ENCODE results near the gene PLA2G4D. TPM values are rescaled to one million over a fixed set of nuclear protein-coding genes. Genes with fewer than 3 reads are reported as not detected.

The PLA2G4D gene
- total RNA-seq, 1 donor: not detected

DNA sequence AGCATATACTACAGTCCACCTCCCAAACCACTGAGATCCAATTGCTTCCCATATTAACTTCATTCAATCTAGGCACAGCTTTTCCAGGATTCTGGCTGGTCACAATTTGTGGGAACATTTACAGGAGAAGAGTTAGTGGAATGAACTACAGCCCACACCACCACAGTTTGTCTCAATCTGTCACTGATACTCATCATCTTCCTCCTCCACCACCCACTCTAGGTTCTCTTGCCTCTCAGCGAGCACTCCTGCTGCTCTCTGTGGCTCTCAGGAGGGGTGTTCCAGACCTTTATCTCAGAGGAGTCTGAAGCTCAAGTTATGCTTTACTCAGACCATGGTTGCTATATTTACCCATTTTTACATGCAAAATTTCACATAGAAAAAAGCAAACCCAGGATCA is 25.9 kb upstream of the PLA2G4D start:
- Histone ChIP-seq H2AFZ (ENCODE audit: low read length) (no peak overlapping the region), H3K27me3 (ENCODE audit: insufficient read depth, low read length) (peaks cover 43% of the 10 kb centered on the region), H3K4me2 (ENCODE audit: insufficient read depth, low read length) (no peak overlapping the region), H3K36me3 (ENCODE audit: insufficient read depth, low read length) (no peaks in the 10 kb centered on the region), H3K27ac (ENCODE audit: low read depth, low read length) (no peak overlapping the region), H3K9me3 (ENCODE audit: low read depth, low read length) (peaks cover 4% of the 10 kb centered on the region), H3K79me2 (ENCODE audit: insufficient read depth, low read length) (no peaks in the 10 kb centered on the region), H4K20me1 (ENCODE audit: insufficient read depth, low read length) (no peaks in the 10 kb centered on the region), H3K4me3 (ENCODE audit: insufficient read depth, low read length) (no peak overlapping the region), H3K4me1 (ENCODE audit: insufficient read depth, low read length) (no peaks in the 10 kb centered on the region)
- no peak for DNase-seq (ENCODE audit: insufficient read length, low spot score, missing footprints)
- TF ChIP-seq, protein P1, sequence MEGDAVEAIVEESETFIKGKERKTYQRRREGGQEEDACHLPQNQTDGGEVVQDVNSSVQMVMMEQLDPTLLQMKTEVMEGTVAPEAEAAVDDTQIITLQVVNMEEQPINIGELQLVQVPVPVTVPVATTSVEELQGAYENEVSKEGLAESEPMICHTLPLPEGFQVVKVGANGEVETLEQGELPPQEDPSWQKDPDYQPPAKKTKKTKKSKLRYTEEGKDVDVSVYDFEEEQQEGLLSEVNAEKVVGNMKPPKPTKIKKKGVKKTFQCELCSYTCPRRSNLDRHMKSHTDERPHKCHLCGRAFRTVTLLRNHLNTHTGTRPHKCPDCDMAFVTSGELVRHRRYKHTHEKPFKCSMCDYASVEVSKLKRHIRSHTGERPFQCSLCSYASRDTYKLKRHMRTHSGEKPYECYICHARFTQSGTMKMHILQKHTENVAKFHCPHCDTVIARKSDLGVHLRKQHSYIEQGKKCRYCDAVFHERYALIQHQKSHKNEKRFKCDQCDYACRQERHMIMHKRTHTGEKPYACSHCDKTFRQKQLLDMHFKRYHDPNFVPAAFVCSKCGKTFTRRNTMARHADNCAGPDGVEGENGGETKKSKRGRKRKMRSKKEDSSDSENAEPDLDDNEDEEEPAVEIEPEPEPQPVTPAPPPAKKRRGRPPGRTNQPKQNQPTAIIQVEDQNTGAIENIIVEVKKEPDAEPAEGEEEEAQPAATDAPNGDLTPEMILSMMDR (IDR thresholded peaks at IDR 0.05; ENCODE audit: extremely low read depth, low read depth, low read length): no peak

DNA sequence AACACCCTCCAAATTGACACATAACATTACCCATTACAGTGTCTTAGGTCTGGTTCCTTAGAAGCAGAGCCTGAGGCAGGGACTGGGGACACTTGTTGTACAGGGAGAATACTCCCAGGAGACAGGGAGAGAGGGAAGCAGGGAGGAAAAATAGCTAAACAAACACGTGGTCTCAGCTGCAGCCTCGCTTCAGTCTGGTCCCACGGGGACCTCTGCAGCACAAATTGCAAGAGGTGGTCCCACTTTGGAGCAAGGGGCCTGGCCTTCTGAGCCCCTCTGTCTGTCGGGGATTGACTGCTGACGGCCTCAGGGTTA is 25.0 kb upstream of the PLA2G4D start:
- Histone ChIP-seq H3K27me3 (ENCODE audit: insufficient read depth, low read length) (peaks cover 45% of the 10 kb centered on the region), H3K9me3 (ENCODE audit: low read depth, low read length) (peaks cover 4% of the 10 kb centered on the region), H3K4me1 (ENCODE audit: insufficient read depth, low read length) (no peaks in the 10 kb centered on the region), H3K4me2 (ENCODE audit: insufficient read depth, low read length) (no peak overlapping the region), H3K27ac (ENCODE audit: low read depth, low read length) (no peak overlapping the region), H3K36me3 (ENCODE audit: insufficient read depth, low read length) (no peaks in the 10 kb centered on the region), H3K79me2 (ENCODE audit: insufficient read depth, low read length) (no peaks in the 10 kb centered on the region), H2AFZ (ENCODE audit: low read length) (no peak overlapping the region), H4K20me1 (ENCODE audit: insufficient read depth, low read length) (no peaks in the 10 kb centered on the region), H3K4me3 (ENCODE audit: insufficient read depth, low read length) (no peak overlapping the region)
- no peak for DNase-seq (ENCODE audit: insufficient read length, low spot score, missing footprints)
- TF ChIP-seq, protein P1 (IDR thresholded peaks at IDR 0.05; ENCODE audit: extremely low read depth, low read depth, low read length): no peak

DNA sequence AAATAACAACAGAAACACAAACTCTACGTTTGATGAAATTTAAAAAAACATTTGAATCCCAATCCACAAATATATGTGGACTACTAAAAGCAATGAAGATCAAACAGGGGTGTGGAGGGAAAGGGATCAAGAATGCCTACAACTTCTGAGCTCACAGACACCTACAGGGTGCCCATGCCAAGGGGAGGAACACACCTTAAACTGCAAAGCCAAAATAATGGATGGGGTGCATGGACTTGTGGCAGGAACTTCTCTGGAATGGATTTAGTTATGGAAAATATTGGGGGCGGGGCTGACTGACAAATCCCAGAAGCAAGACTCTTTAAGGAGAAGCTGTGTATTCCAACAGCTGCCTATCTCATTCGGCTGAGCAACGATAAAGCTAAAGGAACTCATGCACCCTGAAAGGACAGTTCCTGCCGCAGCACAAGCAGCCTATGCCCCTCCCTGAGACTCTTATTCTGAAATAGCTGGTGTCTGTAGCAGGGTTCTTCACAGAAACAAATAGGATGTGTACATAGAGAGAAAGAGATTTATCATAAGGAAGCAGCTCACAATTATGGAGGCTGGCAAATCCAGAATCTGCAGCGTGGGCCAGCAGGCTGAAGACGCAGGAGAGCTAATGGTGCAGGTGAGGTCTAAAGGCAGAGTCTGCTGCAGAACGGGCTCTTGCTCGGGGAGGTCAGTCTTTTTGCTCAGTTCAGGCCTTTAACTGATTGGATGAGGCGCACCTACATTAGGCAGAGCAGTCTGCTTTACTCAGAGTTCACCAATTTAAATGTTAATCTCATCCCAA is 24.5 kb upstream of the PLA2G4D start:
- no peak overlapping the region for H2AFZ ChIP-seq (ENCODE audit: low read length)
- no peaks in the 10 kb centered on the region for H3K4me1 ChIP-seq (ENCODE audit: insufficient read depth, low read length)
- no peak overlapping the region for H3K4me2 ChIP-seq (ENCODE audit: insufficient read depth, low read length)
- H3K79me2 ChIP-seq (ENCODE audit: insufficient read depth, low read length): no peaks in the 10 kb centered on the region
- H3K27ac ChIP-seq (ENCODE audit: low read depth, low read length): no peak overlapping the region
- H3K9me3 ChIP-seq (ENCODE audit: low read depth, low read length): peaks cover 4% of the 10 kb centered on the region
- H4K20me1 ChIP-seq (ENCODE audit: insufficient read depth, low read length): no peaks in the 10 kb centered on the region
- no peak for DNase-seq (ENCODE audit: insufficient read length, low spot score, missing footprints)
- no peaks in the 10 kb centered on the region for H3K36me3 ChIP-seq (ENCODE audit: insufficient read depth, low read length)
- H3K4me3 ChIP-seq (ENCODE audit: insufficient read depth, low read length): no peak overlapping the region
- TF ChIP-seq, protein P1 (IDR thresholded peaks at IDR 0.05; ENCODE audit: extremely low read depth, low read depth, low read length): no peak
- H3K27me3 ChIP-seq (ENCODE audit: insufficient read depth, low read length): peaks cover 40% of the 10 kb centered on the region

DNA sequence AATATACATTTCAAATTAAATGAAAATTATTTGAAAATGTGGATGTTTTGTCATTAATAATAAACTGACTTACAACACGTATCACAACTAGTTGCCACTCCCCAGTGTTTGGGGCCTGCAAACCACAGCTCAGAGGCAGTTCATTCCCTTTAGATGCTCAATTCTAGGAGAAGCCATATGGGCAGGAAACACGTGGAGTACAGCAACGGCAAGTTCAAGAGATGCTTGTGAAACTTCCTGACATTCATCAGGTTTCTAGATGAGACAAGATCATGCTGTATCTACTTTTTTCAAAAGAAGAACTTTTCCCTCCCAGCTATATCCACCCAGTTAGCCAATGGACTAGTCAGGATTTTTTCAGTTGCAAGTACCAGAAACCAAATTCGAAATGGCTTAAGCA is 17.6 kb upstream of the PLA2G4D start:
- no peaks in the 10 kb centered on the region for H3K79me2 ChIP-seq (ENCODE audit: insufficient read depth, low read length)
- peaks cover 4% of the 10 kb centered on the region for H3K9me3 ChIP-seq (ENCODE audit: low read depth, low read length)
- DNase-seq (ENCODE audit: insufficient read length, low spot score, missing footprints): no peak
- no peaks in the 10 kb centered on the region for H3K36me3 ChIP-seq (ENCODE audit: insufficient read depth, low read length)
- H4K20me1 ChIP-seq (ENCODE audit: insufficient read depth, low read length): no peaks in the 10 kb centered on the region
- no peak overlapping the region for H2AFZ ChIP-seq (ENCODE audit: low read length)
- H3K4me1 ChIP-seq (ENCODE audit: insufficient read depth, low read length): no peaks in the 10 kb centered on the region
- TF ChIP-seq, protein P1 (IDR thresholded peaks at IDR 0.05; ENCODE audit: extremely low read depth, low read depth, low read length): no peak
- no peak overlapping the region for H3K4me3 ChIP-seq (ENCODE audit: insufficient read depth, low read length)
- H3K27me3 ChIP-seq (ENCODE audit: insufficient read depth, low read length): peaks cover 42% of the 10 kb centered on the region
- no peak overlapping the region for H3K27ac ChIP-seq (ENCODE audit: low read depth, low read length)
- H3K4me2 ChIP-seq (ENCODE audit: insufficient read depth, low read length): no peak overlapping the region
